HepG2 (cell line): ENCODE data around the gene COG1. TPM values are rescaled to one million over a fixed set of nuclear protein-coding genes. Genes with fewer than 3 reads are reported as not detected.

Experiments used
- BCL6 ChIP-seq: IDR thresholded peaks from 2 replicates; pipeline ENCODE4 v1.6.1; 2016; ENCODE audit warnings: missing genetic modification reagents, missing compliant biosample characterization
- FOXA1 ChIP-seq, 2 experiments: fragments of 450-650 bp in 1 of 2; sonication (generic) in 1 of 2; formaldehyde crosslinking in 1 of 2; IDR thresholded peaks; 2 replicates each; pipeline versions ENCODE4 v1.4.0 to v1.6.1; 2016 to 2020; ENCODE audit warnings: missing genetic modification reagents in 1 of 2
- GATA4 ChIP-seq: sonication (generic); IDR thresholded peaks from 2 replicates; pipeline ENCODE4 v1.6.1; 2016; ENCODE audit warnings: antibody characterized with exemption, low read depth, borderline replicate concordance
- ISX ChIP-seq: sonication (generic); formaldehyde crosslinking; conservative IDR thresholded peaks from 2 replicates; pipeline ENCODE4 v1.5.0; 2020; ENCODE audit warnings: missing genetic modification reagents
- KAT8 ChIP-seq: IDR thresholded peaks from 2 replicates; pipeline ENCODE4 v1.6.1; 2016; ENCODE audit warnings: missing genetic modification reagents, missing compliant biosample characterization
- MAF1 ChIP-seq: sonication (generic); formaldehyde crosslinking; IDR thresholded peaks from 2 replicates; pipeline ENCODE4 v1.5.0; 2020; ENCODE audit warnings: missing genetic modification reagents, borderline replicate concordance
- MIER3 ChIP-seq: IDR thresholded peaks from 2 replicates; pipeline ENCODE4 v1.6.1; 2016; ENCODE audit warnings: missing compliant biosample characterization, borderline replicate concordance
- NCOR1 ChIP-seq: fragments of 200-600 bp; sonication (generic); IDR thresholded peaks from 2 replicates; pipeline ENCODE4 v1.7.0; 2017; ENCODE audit warnings: antibody characterized with exemption, low read length, borderline replicate concordance
- RBM39 ChIP-seq: fragments of 200-400 bp; formaldehyde crosslinking; IDR thresholded peaks from one replicate; pipeline ENCODE4 v1.6.1; 2018; ENCODE audit warnings: antibody characterized with exemption, mild to moderate bottlenecking, low read depth, low read length; ENCODE audit not compliant: poor library complexity, severe bottlenecking
- REPIN1 ChIP-seq: sonication (generic); formaldehyde crosslinking; IDR thresholded peaks from 2 replicates; pipeline ENCODE4 v1.8.0; 2022; ENCODE audit warnings: missing genetic modification reagents, low read depth, mild to moderate bottlenecking, borderline replicate concordance
- SAP130 ChIP-seq: IDR thresholded peaks from 2 replicates; pipeline ENCODE4 v1.6.1; 2016; ENCODE audit warnings: low read depth
- SMAD1 ChIP-seq: sonication (generic); formaldehyde crosslinking; IDR thresholded peaks from 2 replicates; pipeline ENCODE4 v1.4.0; 2020; ENCODE audit warnings: missing genetic modification reagents, low read depth, mild to moderate bottlenecking, borderline replicate concordance
- SRY ChIP-seq: sonication (generic); formaldehyde crosslinking; IDR thresholded peaks from 2 replicates; pipeline ENCODE4 v1.8.0; 2022; ENCODE audit warnings: mild to moderate bottlenecking, missing genetic modification reagents
- TBX3 ChIP-seq: fragments of 450-650 bp; IDR thresholded peaks from 2 replicates; pipeline ENCODE4 v1.6.1; 2017; ENCODE audit warnings: antibody characterized with exemption, mild to moderate bottlenecking, inconsistent platforms, borderline replicate concordance
- TEAD2 ChIP-seq: sonication (generic); formaldehyde crosslinking; IDR thresholded peaks from 2 replicates; pipeline ENCODE4 v1.9.0; 2021; ENCODE audit warnings: missing genetic modification reagents
- ZKSCAN1 ChIP-seq: fragments of 150-350 bp; IDR thresholded peaks from 2 replicates; pipeline ENCODE4 v1.6.1; 2014; ENCODE audit warnings: low read length
- ZNF12 ChIP-seq: sonication (generic); formaldehyde crosslinking; IDR thresholded peaks from 2 replicates; pipeline ENCODE4 v1.5.0; 2020; ENCODE audit warnings: missing genetic modification reagents
- ZNF30 ChIP-seq: sonication (generic); formaldehyde crosslinking; IDR thresholded peaks from 2 replicates; pipeline ENCODE4 v1.5.0; 2020; ENCODE audit warnings: mild to moderate bottlenecking, missing genetic modification reagents
- ZNF33A ChIP-seq: sonication (generic); formaldehyde crosslinking; IDR thresholded peaks from 2 replicates; pipeline ENCODE4 v1.5.1; 2020; ENCODE audit warnings: missing genetic modification reagents, mild to moderate bottlenecking, moderate library complexity, borderline replicate concordance
- ZNF720 ChIP-seq: sonication (generic); formaldehyde crosslinking; IDR thresholded peaks from 2 replicates; pipeline ENCODE4 v1.4.0; 2020; ENCODE audit warnings: missing genetic modification reagents
- ZNF768 ChIP-seq: sonication (generic); formaldehyde crosslinking; IDR thresholded peaks from 2 replicates; pipeline ENCODE4 v1.4.0; 2020; ENCODE audit warnings: missing genetic modification reagents
- ZNF839 ChIP-seq: sonication (generic); formaldehyde crosslinking; IDR thresholded peaks from 2 replicates; pipeline ENCODE4 v1.4.0; 2020; ENCODE audit warnings: missing genetic modification reagents, mild to moderate bottlenecking, borderline replicate concordance
- polyA plus RNA-seq, 8 experiments: library from polyadenylated mRNA; depleted of rRNA in 3 of 8; stranded (reverse) in 7 of 8; unstranded in 1 of 8; fragments of >200 nt; fragmentation: Illumina TruSeq in 4 of 8; extraction: Trizol in 4 of 8; gene quantifications; 2 replicates each; pipeline versions ENCODE4 v1.2.1 to v1.2.3, GENCODE V29; 2011 to 2016; ENCODE audit warnings: low read depth in 4 of 8, missing spikeins in 1 of 8, mixed read lengths in 1 of 8; ENCODE audit not compliant: insufficient read depth in 1 of 8
- total RNA-seq, 5 experiments: library from RNA; depleted of rRNA; stranded (reverse); fragments of >200 nt; fragmentation: Illumina TruSeq; extraction: Trizol; gene quantifications; 2 replicates each; pipeline ENCODE4 v1.2.3, GENCODE V29; 2016; ENCODE audit warnings: low read depth in 1 of 5
- TF ChIP-seq, protein P1 (sequence below): sonication (generic); formaldehyde crosslinking; IDR thresholded peaks from 2 replicates; pipeline ENCODE4 v1.4.0; 2020; ENCODE audit warnings: missing genetic modification reagents
- TF ChIP-seq, protein P2 (sequence below): sonication (generic); formaldehyde crosslinking; IDR thresholded peaks from 2 replicates; pipeline ENCODE4 v1.5.1; 2020; ENCODE audit warnings: missing genetic modification reagents, mild to moderate bottlenecking, borderline replicate concordance
- TF ChIP-seq, protein P3 (sequence below): sonication (generic); formaldehyde crosslinking; IDR thresholded peaks from 2 replicates; pipeline ENCODE4 v1.5.0; 2020; ENCODE audit warnings: mild to moderate bottlenecking, missing genetic modification reagents, moderate library complexity

COG1 gene
- total and polyA plus RNA-seq, 2 of the 13 experiments (the other 11 are each of a cell fraction or from before 2014, with no cell fraction given), result 36.6 to 39.7 TPM

DNA sequence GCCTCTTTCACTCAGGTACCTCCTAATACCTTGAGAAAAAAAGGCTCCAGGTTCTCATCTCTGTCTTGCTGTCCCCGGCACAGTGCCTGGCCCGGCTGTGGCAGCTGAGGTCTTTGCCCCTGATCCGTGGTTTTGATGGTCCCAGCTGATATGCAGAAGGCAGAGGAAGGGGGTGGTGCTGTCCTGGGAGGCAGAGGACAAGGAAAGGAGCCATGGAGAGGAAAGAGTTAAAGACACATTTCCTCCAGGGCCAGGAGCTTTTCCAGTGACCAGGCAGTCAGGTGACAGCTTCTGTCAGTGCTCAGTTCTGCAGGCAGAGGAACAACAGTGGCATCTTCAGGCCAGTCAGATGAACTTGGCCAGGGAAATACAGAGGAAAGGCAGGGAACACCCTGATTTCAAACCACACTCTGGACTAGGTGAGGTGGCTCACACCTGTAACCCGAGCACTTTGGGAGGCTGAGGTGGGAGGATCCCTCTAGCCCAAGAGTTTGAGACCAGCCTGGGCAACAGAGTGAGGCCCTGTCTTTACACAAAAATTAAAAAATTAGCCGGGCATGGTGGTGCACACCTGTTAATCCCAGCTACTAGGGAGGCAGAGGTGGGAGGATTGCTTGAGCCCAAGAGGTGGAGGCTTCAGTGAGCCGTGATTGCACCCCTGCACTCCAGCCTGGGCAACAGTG, 3.3 kb upstream of the COG1 start (continued):
- TF ChIP-seq MAF1 (no peak), ISX (CRISPR knock-in tag) (no peak), REPIN1 (CRISPR knock-in tag) (peak; percentile 75; the same call in 1 of the 2 replicates), TBX3 (no peak), SRY (CRISPR knock-in tag) (no peak), TEAD2 (CRISPR knock-in tag) (no peak), ZNF720 (CRISPR knock-in tag) (peak; percentile 42; the same call in 1 of the 2 replicates), ZNF33A (CRISPR knock-in tag) (no peak), KAT8 (peak; percentile 69; the same call in 1 of the 2 replicates), NCOR1 (no peak), ZNF30 (CRISPR knock-in tag) (no peak), BCL6 (CRISPR knock-in tag) (peak; percentile 55; the same call in 1 of the 2 replicates), ZNF839 (CRISPR knock-in tag) (no peak), ZNF12 (CRISPR knock-in tag) (peak; percentile 55; the same call in 1 of the 2 replicates), SMAD1 (CRISPR knock-in tag) (no peak), ZNF768 (no peak), ZKSCAN1 (no peak), RBM39 (no peak), SAP130 (CRISPR knock-in tag) (peak; percentile 75), MIER3 (peak; percentile 35; the same call in 1 of the 2 replicates), GATA4 (no peak), FOXA1 (IDR thresholded peaks at IDR 0.05) (no peak), FOXA1 (CRISPR knock-in tag; IDR thresholded peaks at IDR 0.05) (peak; percentile 20; the same call in 1 of the 2 replicates)
- TF ChIP-seq, protein P1, sequence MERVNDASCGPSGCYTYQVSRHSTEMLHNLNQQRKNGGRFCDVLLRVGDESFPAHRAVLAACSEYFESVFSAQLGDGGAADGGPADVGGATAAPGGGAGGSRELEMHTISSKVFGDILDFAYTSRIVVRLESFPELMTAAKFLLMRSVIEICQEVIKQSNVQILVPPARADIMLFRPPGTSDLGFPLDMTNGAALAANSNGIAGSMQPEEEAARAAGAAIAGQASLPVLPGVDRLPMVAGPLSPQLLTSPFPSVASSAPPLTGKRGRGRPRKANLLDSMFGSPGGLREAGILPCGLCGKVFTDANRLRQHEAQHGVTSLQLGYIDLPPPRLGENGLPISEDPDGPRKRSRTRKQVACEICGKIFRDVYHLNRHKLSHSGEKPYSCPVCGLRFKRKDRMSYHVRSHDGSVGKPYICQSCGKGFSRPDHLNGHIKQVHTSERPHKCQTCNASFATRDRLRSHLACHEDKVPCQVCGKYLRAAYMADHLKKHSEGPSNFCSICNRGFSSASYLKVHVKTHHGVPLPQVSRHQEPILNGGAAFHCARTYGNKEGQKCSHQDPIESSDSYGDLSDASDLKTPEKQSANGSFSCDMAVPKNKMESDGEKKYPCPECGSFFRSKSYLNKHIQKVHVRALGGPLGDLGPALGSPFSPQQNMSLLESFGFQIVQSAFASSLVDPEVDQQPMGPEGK (CRISPR knock-in tag), result no peak
- TF ChIP-seq, protein P2, sequence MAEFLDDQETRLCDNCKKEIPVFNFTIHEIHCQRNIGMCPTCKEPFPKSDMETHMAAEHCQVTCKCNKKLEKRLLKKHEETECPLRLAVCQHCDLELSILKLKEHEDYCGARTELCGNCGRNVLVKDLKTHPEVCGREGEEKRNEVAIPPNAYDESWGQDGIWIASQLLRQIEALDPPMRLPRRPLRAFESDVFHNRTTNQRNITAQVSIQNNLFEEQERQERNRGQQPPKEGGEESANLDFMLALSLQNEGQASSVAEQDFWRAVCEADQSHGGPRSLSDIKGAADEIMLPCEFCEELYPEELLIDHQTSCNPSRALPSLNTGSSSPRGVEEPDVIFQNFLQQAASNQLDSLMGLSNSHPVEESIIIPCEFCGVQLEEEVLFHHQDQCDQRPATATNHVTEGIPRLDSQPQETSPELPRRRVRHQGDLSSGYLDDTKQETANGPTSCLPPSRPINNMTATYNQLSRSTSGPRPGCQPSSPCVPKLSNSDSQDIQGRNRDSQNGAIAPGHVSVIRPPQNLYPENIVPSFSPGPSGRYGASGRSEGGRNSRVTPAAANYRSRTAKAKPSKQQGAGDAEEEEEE (CRISPR knock-in tag), result no peak
- TF ChIP-seq, protein P3, sequence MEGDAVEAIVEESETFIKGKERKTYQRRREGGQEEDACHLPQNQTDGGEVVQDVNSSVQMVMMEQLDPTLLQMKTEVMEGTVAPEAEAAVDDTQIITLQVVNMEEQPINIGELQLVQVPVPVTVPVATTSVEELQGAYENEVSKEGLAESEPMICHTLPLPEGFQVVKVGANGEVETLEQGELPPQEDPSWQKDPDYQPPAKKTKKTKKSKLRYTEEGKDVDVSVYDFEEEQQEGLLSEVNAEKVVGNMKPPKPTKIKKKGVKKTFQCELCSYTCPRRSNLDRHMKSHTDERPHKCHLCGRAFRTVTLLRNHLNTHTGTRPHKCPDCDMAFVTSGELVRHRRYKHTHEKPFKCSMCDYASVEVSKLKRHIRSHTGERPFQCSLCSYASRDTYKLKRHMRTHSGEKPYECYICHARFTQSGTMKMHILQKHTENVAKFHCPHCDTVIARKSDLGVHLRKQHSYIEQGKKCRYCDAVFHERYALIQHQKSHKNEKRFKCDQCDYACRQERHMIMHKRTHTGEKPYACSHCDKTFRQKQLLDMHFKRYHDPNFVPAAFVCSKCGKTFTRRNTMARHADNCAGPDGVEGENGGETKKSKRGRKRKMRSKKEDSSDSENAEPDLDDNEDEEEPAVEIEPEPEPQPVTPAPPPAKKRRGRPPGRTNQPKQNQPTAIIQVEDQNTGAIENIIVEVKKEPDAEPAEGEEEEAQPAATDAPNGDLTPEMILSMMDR (CRISPR knock-in tag), result peak; percentile 98
